ENCODE data around the gene PCNX3.

The PCNX3 gene

GRCh38 chr11:65623852-65624616 is 8.5 kb downstream of the PCNX3 start:
- H3K18ac ChIP-seq (ENCODE audit: low read length): no peak overlapping the region
- WGBS (ENCODE audit: extremely low coverage, insufficient coverage, low lambda C conversion rate): no CpG with 5 or more reads among the region's 25 CpGs
- DNase-seq: no peak
- no peak overlapping the region for H3K9ac ChIP-seq (ENCODE audit: low read length)
- no peak overlapping the region for H4K8ac ChIP-seq (ENCODE audit: low read depth, low read length)
- no peak overlapping the region for H3K4me2 ChIP-seq (ENCODE audit: low read length)
- H3K4ac ChIP-seq (ENCODE audit: low read depth, low read length): no peak overlapping the region
- H3K27me3 ChIP-seq (ENCODE audit: insufficient read depth, low read length, poor library complexity): no peaks in the 10 kb centered on the region
- no peak overlapping the region for H2BK5ac ChIP-seq (ENCODE audit: low read length)
- no peaks in the 10 kb centered on the region for H3K79me2 ChIP-seq (ENCODE audit: control insufficient read depth, insufficient read depth, low read length)
- no peak overlapping the region for H4K5ac ChIP-seq (ENCODE audit: low read length)
- H3K36me3 ChIP-seq (ENCODE audit: control insufficient read depth, insufficient read depth, low read length): peaks cover 21% of the 10 kb centered on the region
- H3K27ac ChIP-seq (ENCODE audit: low read depth, low read length): no peak overlapping the region
- no peak overlapping the region for H2BK15ac ChIP-seq (replicated peaks; ENCODE audit: low read depth)
- H3K56ac ChIP-seq (ENCODE audit: low read length): no peak overlapping the region
- H2AK5ac ChIP-seq (ENCODE audit: low read length): no peak overlapping the region
- H3K23ac ChIP-seq (ENCODE audit: low read length): no peak overlapping the region
- no peaks in the 10 kb centered on the region for H3K4me1 ChIP-seq (ENCODE audit: control insufficient read depth, low read depth, low read length)
- no peak overlapping the region for H3K4me3 ChIP-seq (ENCODE audit: low read length)
- H3K79me1 ChIP-seq (ENCODE audit: low read length): peaks cover 1% of the 10 kb centered on the region
- H2BK120ac ChIP-seq (ENCODE audit: low read depth, low read length): no peak overlapping the region

GRCh38 chr11:65624931-65625627 is 9.5 kb downstream of the PCNX3 start:
- no peak overlapping the region for H3K9ac ChIP-seq (ENCODE audit: low read length)
- WGBS (ENCODE audit: extremely low coverage, insufficient coverage, low lambda C conversion rate): no CpG with 5 or more reads among the region's 30 CpGs
- H3K4me3 ChIP-seq (ENCODE audit: low read length): no peak overlapping the region
- peaks cover 25% of the 10 kb centered on the region for H3K36me3 ChIP-seq (ENCODE audit: control insufficient read depth, insufficient read depth, low read length)
- H3K4me2 ChIP-seq (ENCODE audit: low read length): no peak overlapping the region
- DNase-seq: peak; percentile 16
- no peak overlapping the region for H3K4ac ChIP-seq (ENCODE audit: low read depth, low read length)
- no peak overlapping the region for H3K56ac ChIP-seq (ENCODE audit: low read length)
- no peak overlapping the region for H2BK120ac ChIP-seq (ENCODE audit: low read depth, low read length)
- no peaks in the 10 kb centered on the region for H3K79me1 ChIP-seq (ENCODE audit: low read length)
- no peak overlapping the region for H3K23ac ChIP-seq (ENCODE audit: low read length)
- H2BK15ac ChIP-seq (replicated peaks; ENCODE audit: low read depth): no peak overlapping the region
- H4K5ac ChIP-seq (ENCODE audit: low read length): no peak overlapping the region
- H4K8ac ChIP-seq (ENCODE audit: low read depth, low read length): no peak overlapping the region
- no peak overlapping the region for H2AK5ac ChIP-seq (ENCODE audit: low read length)
- H3K79me2 ChIP-seq (ENCODE audit: control insufficient read depth, insufficient read depth, low read length): no peaks in the 10 kb centered on the region
- H2BK5ac ChIP-seq (ENCODE audit: low read length): no peak overlapping the region
- H3K4me1 ChIP-seq (ENCODE audit: control insufficient read depth, low read depth, low read length): no peaks in the 10 kb centered on the region
- no peaks in the 10 kb centered on the region for H3K27me3 ChIP-seq (ENCODE audit: insufficient read depth, low read length, poor library complexity)
- H3K18ac ChIP-seq (ENCODE audit: low read length): no peak overlapping the region
- H3K27ac ChIP-seq (ENCODE audit: low read depth, low read length): no peak overlapping the region

GRCh38 chr11:65625628-65626342 is 10.2 kb downstream of the PCNX3 start:
- Histone ChIP-seq H3K27ac (ENCODE audit: low read depth, low read length) (no peak overlapping the region), H3K4me2 (ENCODE audit: low read length) (no peak overlapping the region), H2AK5ac (ENCODE audit: low read length) (no peak overlapping the region), H3K4me3 (ENCODE audit: low read length) (no peak overlapping the region), H4K8ac (ENCODE audit: low read depth, low read length) (no peak overlapping the region), H2BK5ac (ENCODE audit: low read length) (no peak overlapping the region), H3K23ac (ENCODE audit: low read length) (no peak overlapping the region), H3K18ac (ENCODE audit: low read length) (no peak overlapping the region), H2BK120ac (ENCODE audit: low read depth, low read length) (no peak overlapping the region), H3K56ac (ENCODE audit: low read length) (no peak overlapping the region), H3K79me1 (ENCODE audit: low read length) (no peaks in the 10 kb centered on the region), H3K4ac (ENCODE audit: low read depth, low read length) (no peak overlapping the region), H2BK15ac (replicated peaks; ENCODE audit: low read depth) (no peak overlapping the region), H3K79me2 (ENCODE audit: control insufficient read depth, insufficient read depth, low read length) (no peaks in the 10 kb centered on the region), H3K27me3 (ENCODE audit: insufficient read depth, low read length, poor library complexity) (no peaks in the 10 kb centered on the region), H4K5ac (ENCODE audit: low read length) (no peak overlapping the region), H3K9ac (ENCODE audit: low read length) (no peak overlapping the region), H3K36me3 (ENCODE audit: control insufficient read depth, insufficient read depth, low read length) (peaks cover 28% of the 10 kb centered on the region), H3K4me1 (ENCODE audit: control insufficient read depth, low read depth, low read length) (no peaks in the 10 kb centered on the region)
- no CpG with 5 or more reads among the region's 30 CpGs for whole genome bisulfite sequencing (ENCODE audit: extremely low coverage, insufficient coverage, low lambda C conversion rate)
- peak; percentile 49 for DNase-seq

- Histone ChIP-seq H3K4me1 (ENCODE audit: control insufficient read depth, low read depth, low read length) (no peaks in the 10 kb centered on the region), H3K9ac (ENCODE audit: low read length) (no peak overlapping the region), H3K23ac (ENCODE audit: low read length) (no peak overlapping the region), H3K56ac (ENCODE audit: low read length) (no peak overlapping the region), H2AK5ac (ENCODE audit: low read length) (no peak overlapping the region), H3K27me3 (ENCODE audit: insufficient read depth, low read length, poor library complexity) (no peaks in the 10 kb centered on the region), H2BK15ac (replicated peaks; ENCODE audit: low read depth) (no peak overlapping the region), H3K4me3 (ENCODE audit: low read length) (no peak overlapping the region), H4K8ac (ENCODE audit: low read depth, low read length) (no peak overlapping the region), H3K79me1 (ENCODE audit: low read length) (no peaks in the 10 kb centered on the region), H3K27ac (ENCODE audit: low read depth, low read length) (no peak overlapping the region), H3K4ac (ENCODE audit: low read depth, low read length) (no peak overlapping the region), H3K18ac (ENCODE audit: low read length) (no peak overlapping the region), H3K36me3 (ENCODE audit: control insufficient read depth, insufficient read depth, low read length) (peaks cover 28% of the 10 kb centered on the region), H4K5ac (ENCODE audit: low read length) (no peak overlapping the region), H3K79me2 (ENCODE audit: control insufficient read depth, insufficient read depth, low read length) (no peaks in the 10 kb centered on the region), H2BK5ac (ENCODE audit: low read length) (no peak overlapping the region), H3K4me2 (ENCODE audit: low read length) (no peak overlapping the region), H2BK120ac (ENCODE audit: low read depth, low read length) (no peak overlapping the region)
- no CpG with 5 or more reads among the region's 13 CpGs for WGBS (ENCODE audit: extremely low coverage, insufficient coverage, low lambda C conversion rate)
- no peak for DNase-seq
These were observed 11.6 kb downstream of the PCNX3 start for GRCh38 chr11:65627202-65627601.

- Histone ChIP-seq H3K4me1 (ENCODE audit: control insufficient read depth, low read depth, low read length) (no peaks in the 10 kb centered on the region), H2BK5ac (ENCODE audit: low read length) (no peak overlapping the region), H3K27ac (ENCODE audit: low read depth, low read length) (no peak overlapping the region), H4K5ac (ENCODE audit: low read length) (no peak overlapping the region), H3K36me3 (ENCODE audit: control insufficient read depth, insufficient read depth, low read length) (peaks cover 27% of the 10 kb centered on the region), H3K79me2 (ENCODE audit: control insufficient read depth, insufficient read depth, low read length) (no peaks in the 10 kb centered on the region), H3K79me1 (ENCODE audit: low read length) (no peaks in the 10 kb centered on the region), H3K56ac (ENCODE audit: low read length) (no peak overlapping the region), H3K27me3 (ENCODE audit: insufficient read depth, low read length, poor library complexity) (no peaks in the 10 kb centered on the region), H4K8ac (ENCODE audit: low read depth, low read length) (no peak overlapping the region), H3K18ac (ENCODE audit: low read length) (no peak overlapping the region), H3K4me2 (ENCODE audit: low read length) (no peak overlapping the region), H3K4ac (ENCODE audit: low read depth, low read length) (no peak overlapping the region), H2BK120ac (ENCODE audit: low read depth, low read length) (no peak overlapping the region), H3K4me3 (ENCODE audit: low read length) (no peak overlapping the region), H2AK5ac (ENCODE audit: low read length) (no peak overlapping the region), H3K23ac (ENCODE audit: low read length) (no peak overlapping the region), H2BK15ac (replicated peaks; ENCODE audit: low read depth) (no peak overlapping the region), H3K9ac (ENCODE audit: low read length) (no peak overlapping the region)
- DNase-seq: no peak
- WGBS (ENCODE audit: extremely low coverage, insufficient coverage, low lambda C conversion rate): no CpG with 5 or more reads among the region's 14 CpGs
These were observed 14.0 kb downstream of the PCNX3 start for GRCh38 chr11:65629579-65629978.
